Body of pancreas (tissue), 4 donors: ENCODE measurements around the gene CTRL.

ENCODE experiments used
- CTCF ChIP-seq, 7 experiments: fragments of 450-650 bp in 4 of 7; fragments of 200-600 bp in 3 of 7; sonication (generic) in 3 of 7; IDR thresholded peaks; one replicate each; pipeline ENCODE4 v1.5.1; 2016 to 2019; ENCODE audit warnings: antibody characterized with exemption in 7 of 7
- POLR2A ChIP-seq, 3 donors: fragments of 450-650 bp; IDR thresholded peaks; one replicate each; pipeline ENCODE4 v1.6.1; 2016; ENCODE audit warnings: antibody characterized with exemption in 3 of 3, mild to moderate bottlenecking in 2 of 3

GRCh38 chr16:67977005-67977404, 45.3 kb upstream of the CTRL start:
- TF ChIP-seq CTCF (IDR thresholded peaks at IDR 0.05) = no peak
- no peak for TF ChIP-seq POLR2A (IDR thresholded peaks at IDR 0.05)
